Transverse colon (tissue), 4 donors: ENCODE data around the gene TTC23L. TPM values are rescaled to one million over a fixed set of nuclear protein-coding genes. Genes with fewer than 3 reads are reported as not detected.

Source experiments
- DNase-seq: peaks from one replicate; pipeline ENCODE4 v3.0.0-alpha.2; 2019
- H3K27ac ChIP-seq, 4 donors: fragments of 200-600 bp; sonication (generic); 2 replicates each; pipeline ENCODE4 v1.5.1; 2016 to 2018; ENCODE audit warnings: inconsistent platforms in 4 of 4
- H3K27me3 ChIP-seq: fragments of 200-600 bp; sonication (generic); 2 replicates; pipeline ENCODE4 v1.5.1; 2017; ENCODE audit warnings: inconsistent platforms
- H3K36me3 ChIP-seq, 4 donors: fragments of 200-600 bp; sonication (generic); 2 replicates each; pipeline ENCODE4 v1.5.1; 2017 to 2019; ENCODE audit warnings: inconsistent platforms in 4 of 4
- H3K4me1 ChIP-seq, 4 donors: fragments of 200-600 bp; sonication (generic); 2 replicates each; pipeline ENCODE4 v1.5.1; 2017 to 2020; ENCODE audit warnings: inconsistent platforms in 4 of 4
- H3K4me3 ChIP-seq, 4 donors: fragments of 200-600 bp; sonication (generic); 1 replicate in 1 of 4; 2 replicates in 3 of 4; pipeline versions ENCODE4 v1.5.1 to v1.6.1; 2017 to 2019; ENCODE audit warnings: inconsistent platforms in 4 of 4
- H3K9me3 ChIP-seq, 2 donors: fragments of 200-600 bp; sonication (generic); 2 replicates each; pipeline ENCODE4 v1.5.1; 2017 to 2019; ENCODE audit warnings: inconsistent platforms in 2 of 2
- EP300 ChIP-seq: sonication (generic); formaldehyde crosslinking; IDR thresholded peaks from one replicate; pipeline ENCODE4 v1.6.1; 2017; ENCODE audit warnings: antibody characterized with exemption, low read depth
- POLR2A ChIP-seq: fragments of 450-650 bp; IDR thresholded peaks from one replicate; pipeline ENCODE4 v1.6.1; 2016; ENCODE audit warnings: antibody characterized with exemption, mild to moderate bottlenecking, moderate library complexity
- POLR2AphosphoS5 ChIP-seq, 3 donors: sonication (generic); formaldehyde crosslinking; IDR thresholded peaks; one replicate each; pipeline ENCODE4 v1.6.1; 2016; ENCODE audit warnings: antibody characterized with exemption in 3 of 3
- WGBS, 2 donors: methylation state at CpG; one replicate each; pipeline ENCODE4 v1.1.5; 2018; ENCODE audit warnings: low coverage in 1 of 2; 5-methylcytosine and 5-hydroxymethylcytosine counted together
- in situ Hi-C, 4 donors: fragments of 200-750 bp; cut with MboI; loops; one replicate each; pipeline versions ENCODE4 v1.15.0 to v1.15.1; 2017; ENCODE audit warnings: low sequenced_read_pairs in 3 of 4, low pct_ligation_motif_present in 1 of 4, low pct_unique_long_range_greater_than_20kb in 1 of 4
- intact Hi-C: fragments of 100-400 bp; cut with DNase I; formaldehyde crosslinking; loops from one replicate; pipeline ENCODE4 v1.15.1; 2023; ENCODE audit warnings: low total_unique reads
- total RNA-seq, 4 donors: library from RNA; depleted of rRNA; stranded (reverse); fragments of >200 nt; gene quantifications; one replicate each; pipeline ENCODE4 v1.1.0, GENCODE V29; 2016
- TF ChIP-seq, protein P1 (sequence below), 5 experiments: fragments of 200-600 bp in 3 of 5; fragments of 450-650 bp in 2 of 5; sonication (generic) in 3 of 5; IDR thresholded peaks; 1 replicate in 2 of 5; 2 replicates in 3 of 5; pipeline ENCODE4 v1.5.1; 2016 to 2017; ENCODE audit warnings: antibody characterized with exemption in 5 of 5, inconsistent platforms in 3 of 5, mild to moderate bottlenecking in 2 of 5, moderate library complexity in 1 of 5

The TTC23L gene
- total RNA-seq, 4 donors from 2014 or later: 0.27 to 0.32 TPM; not detected in 2

DNA sequence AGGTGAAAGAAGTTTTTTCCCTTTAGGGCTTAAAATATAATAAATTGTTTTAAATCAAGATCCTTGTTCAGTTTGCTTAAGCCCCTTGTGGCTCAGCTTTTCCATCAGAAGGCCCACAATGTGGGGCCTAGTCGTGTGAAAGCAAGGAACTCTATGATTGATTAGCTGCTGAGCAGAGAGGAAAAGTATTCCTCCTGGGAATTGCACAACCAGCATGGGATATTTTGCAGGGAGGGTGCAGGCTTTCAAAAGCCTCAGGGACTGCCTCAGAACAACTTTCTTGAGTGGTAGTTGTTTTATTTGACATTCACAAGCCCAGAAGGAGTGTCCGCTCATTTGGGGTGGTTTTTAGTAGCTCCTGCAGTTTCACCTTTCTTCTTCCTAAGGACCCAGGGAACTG, 19.8 kb downstream of the TTC23L start:
- Histone ChIP-seq H3K27ac (no peak overlapping the region), H3K36me3 (no peaks in the 10 kb centered on the region), H3K27me3 (no peaks in the 10 kb centered on the region), H3K9me3 (no peaks in the 10 kb centered on the region), H3K4me3 (no peak overlapping the region), H3K4me1 (no peaks in the 10 kb centered on the region)
- DNase-seq: no peak
- no peak for TF ChIP-seq POLR2AphosphoS5 (IDR thresholded peaks at IDR 0.05)
- no peak for TF ChIP-seq EP300
- TF ChIP-seq POLR2A: no peak
- TF ChIP-seq, protein P1, sequence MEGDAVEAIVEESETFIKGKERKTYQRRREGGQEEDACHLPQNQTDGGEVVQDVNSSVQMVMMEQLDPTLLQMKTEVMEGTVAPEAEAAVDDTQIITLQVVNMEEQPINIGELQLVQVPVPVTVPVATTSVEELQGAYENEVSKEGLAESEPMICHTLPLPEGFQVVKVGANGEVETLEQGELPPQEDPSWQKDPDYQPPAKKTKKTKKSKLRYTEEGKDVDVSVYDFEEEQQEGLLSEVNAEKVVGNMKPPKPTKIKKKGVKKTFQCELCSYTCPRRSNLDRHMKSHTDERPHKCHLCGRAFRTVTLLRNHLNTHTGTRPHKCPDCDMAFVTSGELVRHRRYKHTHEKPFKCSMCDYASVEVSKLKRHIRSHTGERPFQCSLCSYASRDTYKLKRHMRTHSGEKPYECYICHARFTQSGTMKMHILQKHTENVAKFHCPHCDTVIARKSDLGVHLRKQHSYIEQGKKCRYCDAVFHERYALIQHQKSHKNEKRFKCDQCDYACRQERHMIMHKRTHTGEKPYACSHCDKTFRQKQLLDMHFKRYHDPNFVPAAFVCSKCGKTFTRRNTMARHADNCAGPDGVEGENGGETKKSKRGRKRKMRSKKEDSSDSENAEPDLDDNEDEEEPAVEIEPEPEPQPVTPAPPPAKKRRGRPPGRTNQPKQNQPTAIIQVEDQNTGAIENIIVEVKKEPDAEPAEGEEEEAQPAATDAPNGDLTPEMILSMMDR (IDR thresholded peaks at IDR 0.05): no peak
- intact Hi-C loops: no loop called here
- in situ Hi-C loops: no loop called here
- 55 to 57% methylated on average over 1 to 2 of the region's 2 CpGs for WGBS, 2 donors

- WGBS, 2 donors: 69 to 76% methylated on average over 5 of the region's 5 CpGs
- no peaks in the 10 kb centered on the region for H3K4me1 ChIP-seq
- in situ Hi-C loops (no loop called here), intact Hi-C loops (no loop called here)
- no peaks in the 10 kb centered on the region for H3K36me3 ChIP-seq
- DNase-seq: no peak
- H3K4me3 ChIP-seq: no peak overlapping the region
- H3K27ac ChIP-seq: no peak overlapping the region
- no peaks in the 10 kb centered on the region for H3K9me3 ChIP-seq
- no peaks in the 10 kb centered on the region for H3K27me3 ChIP-seq
- TF ChIP-seq, protein P1 (IDR thresholded peaks at IDR 0.05): no peak
- no peak for TF ChIP-seq POLR2A
- TF ChIP-seq POLR2AphosphoS5 (IDR thresholded peaks at IDR 0.05): no peak
- TF ChIP-seq EP300: no peak
Observed at GRCh38 chr5:34859253-34859652, 20.3 kb downstream of the TTC23L start.

DNA sequence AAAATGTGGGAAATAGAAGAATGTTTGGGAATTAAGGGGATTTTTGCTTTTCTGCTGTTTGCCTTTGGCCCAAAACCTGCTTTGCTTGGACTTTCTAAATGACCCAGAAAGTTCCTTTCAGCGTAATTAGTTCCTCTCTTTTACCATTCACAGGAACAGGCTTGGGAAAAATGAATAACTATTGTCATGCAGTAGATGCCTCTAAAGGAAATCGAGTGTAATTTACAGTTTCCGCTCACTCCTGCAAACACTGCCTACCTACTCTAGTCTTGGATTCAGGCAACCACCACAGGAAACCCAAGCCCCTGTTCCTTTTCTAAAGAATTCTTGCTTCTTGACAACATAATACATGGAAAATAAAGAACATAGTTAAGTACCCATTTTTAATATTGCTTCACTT, 25.0 kb downstream of the TTC23L start:
- WGBS, 2 donors: 76 to 100% methylated on average over 1 to 3 of the region's 3 CpGs

DNA sequence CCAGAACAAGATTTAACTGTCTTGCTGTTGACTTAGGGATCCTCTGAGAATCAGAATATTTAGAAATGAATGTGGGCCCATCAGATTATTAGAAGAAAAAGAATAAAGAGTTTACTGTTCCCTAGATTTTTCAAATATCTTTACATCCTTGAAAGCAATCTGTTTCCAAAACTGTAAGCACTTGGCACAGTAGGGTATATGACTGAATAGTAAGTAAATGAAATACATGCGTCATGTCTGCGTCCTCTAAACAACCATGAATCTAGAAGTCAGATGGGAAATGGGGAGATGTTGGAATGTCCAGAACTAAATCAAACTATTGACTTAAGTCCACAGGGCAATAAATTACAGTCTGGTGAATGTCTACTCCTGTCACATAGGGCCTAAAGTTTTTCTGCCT, 26.1 kb downstream of the TTC23L start:
- Histone ChIP-seq H3K27me3 (no peaks in the 10 kb centered on the region), H3K4me3 (no peak overlapping the region), H3K36me3 (no peaks in the 10 kb centered on the region), H3K9me3 (no peaks in the 10 kb centered on the region), H3K27ac (no peak overlapping the region), H3K4me1 (no peaks in the 10 kb centered on the region)
- intact Hi-C loops: no loop called here
- in situ Hi-C loops: no loop called here
- TF ChIP-seq EP300: no peak
- TF ChIP-seq POLR2A: no peak
- TF ChIP-seq POLR2AphosphoS5 (IDR thresholded peaks at IDR 0.05): no peak
- TF ChIP-seq, protein P1 (IDR thresholded peaks at IDR 0.05): no peak
- DNase-seq: no peak
- 87 to 91% methylated on average over 2 of the region's 2 CpGs for WGBS, 2 donors

More for the DNA sequence above, 25.0 kb downstream of the TTC23L start:
- Histone ChIP-seq H3K4me1 (no peaks in the 10 kb centered on the region), H3K27me3 (no peaks in the 10 kb centered on the region), H3K4me3 (no peak overlapping the region), H3K36me3 (no peaks in the 10 kb centered on the region), H3K9me3 (no peaks in the 10 kb centered on the region), H3K27ac (no peak overlapping the region)
- DNase-seq: no peak
- intact Hi-C loops: no loop called here
- in situ Hi-C loops: no loop called here
- no peak for TF ChIP-seq POLR2A
- TF ChIP-seq, protein P1 (IDR thresholded peaks at IDR 0.05): no peak
- TF ChIP-seq EP300: no peak
- TF ChIP-seq POLR2AphosphoS5 (IDR thresholded peaks at IDR 0.05): no peak
